HG02852 (cell line): ENCODE results near the gene SGSM1.

Experiments
- ATAC-seq: cut with Tn5 transposase; IDR thresholded peaks from one replicate; pipeline ENCODE4 v1.9.1; 2021; ENCODE audit warnings: mild to moderate bottlenecking, moderate library complexity; ENCODE audit not compliant: unreplicated experiment

Gene SGSM1

GRCh38 chr22:24803064-24803542 lies 2.9 kb upstream of the SGSM1 start:
- ATAC-seq, result no peak

- no peak for ATAC-seq
Observed at GRCh38 chr22:24806663-24807001, 621 bp downstream of the SGSM1 start.

DNA sequence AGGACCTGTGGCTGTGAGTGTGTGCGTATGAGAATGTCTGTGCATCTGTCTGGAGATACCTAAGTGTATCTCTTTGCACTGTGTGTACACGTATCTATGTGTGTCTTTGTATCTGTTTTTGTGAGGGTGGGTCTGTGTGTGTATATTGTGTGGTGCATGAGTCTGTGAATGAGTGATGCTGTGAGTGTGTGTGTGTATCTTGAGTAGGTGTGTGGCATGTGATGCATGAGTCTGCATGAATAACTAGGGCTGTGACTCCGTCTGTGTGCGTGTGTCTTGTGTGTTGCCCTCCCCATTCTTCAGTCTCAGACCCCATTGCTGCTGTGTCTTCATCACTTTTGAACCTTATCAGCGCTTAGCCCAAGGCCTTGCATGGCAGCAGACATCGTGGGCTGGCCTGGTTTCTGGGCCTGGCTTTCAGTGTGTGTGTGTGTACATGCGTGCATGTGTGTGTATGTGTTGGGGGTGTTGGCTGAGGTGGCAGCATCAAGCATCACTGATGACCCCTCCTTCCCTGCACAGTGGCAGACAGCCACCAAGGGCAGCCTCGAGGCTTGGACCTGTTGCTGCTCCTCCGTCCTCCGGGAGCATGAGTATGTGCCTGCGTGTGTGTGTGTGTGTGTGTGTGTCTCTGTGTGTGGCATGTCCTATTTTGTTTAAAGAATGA lies 1.4 kb downstream of the SGSM1 start:
- no peak for ATAC-seq

GRCh38 chr22:24809331-24809730 lies 3.3 kb downstream of the SGSM1 start:
- ATAC-seq, result no peak

DNA sequence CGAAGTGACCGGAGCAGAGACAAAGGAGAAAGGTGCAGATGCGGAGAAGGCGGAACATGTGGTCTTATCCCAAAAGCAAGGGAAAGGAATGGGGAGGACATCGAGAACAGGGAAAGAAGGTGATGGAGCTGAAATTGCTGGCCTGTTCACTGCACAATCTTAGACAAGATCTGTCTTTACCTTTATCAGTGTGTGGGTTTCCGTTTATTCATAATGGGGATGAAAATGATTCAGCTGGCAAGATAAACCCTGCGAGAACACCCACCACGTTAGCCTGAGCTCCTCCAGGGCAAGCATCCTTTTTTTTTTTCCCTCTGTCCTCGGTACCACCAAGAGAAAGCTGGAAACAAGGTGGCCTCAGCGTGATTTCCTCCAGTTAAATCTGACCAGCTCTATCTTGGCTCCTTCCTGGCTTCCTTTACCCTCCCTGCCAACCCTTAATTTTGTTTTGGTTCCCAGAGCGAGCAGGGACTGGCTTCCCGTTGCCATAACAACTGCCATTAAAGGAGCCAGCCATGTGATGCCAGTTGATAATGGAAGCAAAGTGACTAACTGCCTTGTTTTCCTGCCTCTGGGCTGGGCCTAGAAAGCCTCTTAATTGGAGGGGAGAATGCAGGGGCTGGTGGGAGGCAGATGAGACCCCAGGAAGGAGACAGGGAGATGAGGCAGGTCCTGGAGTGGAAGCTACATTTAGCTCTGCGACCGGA lies 4.2 kb downstream of the SGSM1 start:
- no peak for ATAC-seq

GRCh38 chr22:24812950-24813775 lies 7.2 kb downstream of the SGSM1 start:
- ATAC-seq, result no peak

DNA sequence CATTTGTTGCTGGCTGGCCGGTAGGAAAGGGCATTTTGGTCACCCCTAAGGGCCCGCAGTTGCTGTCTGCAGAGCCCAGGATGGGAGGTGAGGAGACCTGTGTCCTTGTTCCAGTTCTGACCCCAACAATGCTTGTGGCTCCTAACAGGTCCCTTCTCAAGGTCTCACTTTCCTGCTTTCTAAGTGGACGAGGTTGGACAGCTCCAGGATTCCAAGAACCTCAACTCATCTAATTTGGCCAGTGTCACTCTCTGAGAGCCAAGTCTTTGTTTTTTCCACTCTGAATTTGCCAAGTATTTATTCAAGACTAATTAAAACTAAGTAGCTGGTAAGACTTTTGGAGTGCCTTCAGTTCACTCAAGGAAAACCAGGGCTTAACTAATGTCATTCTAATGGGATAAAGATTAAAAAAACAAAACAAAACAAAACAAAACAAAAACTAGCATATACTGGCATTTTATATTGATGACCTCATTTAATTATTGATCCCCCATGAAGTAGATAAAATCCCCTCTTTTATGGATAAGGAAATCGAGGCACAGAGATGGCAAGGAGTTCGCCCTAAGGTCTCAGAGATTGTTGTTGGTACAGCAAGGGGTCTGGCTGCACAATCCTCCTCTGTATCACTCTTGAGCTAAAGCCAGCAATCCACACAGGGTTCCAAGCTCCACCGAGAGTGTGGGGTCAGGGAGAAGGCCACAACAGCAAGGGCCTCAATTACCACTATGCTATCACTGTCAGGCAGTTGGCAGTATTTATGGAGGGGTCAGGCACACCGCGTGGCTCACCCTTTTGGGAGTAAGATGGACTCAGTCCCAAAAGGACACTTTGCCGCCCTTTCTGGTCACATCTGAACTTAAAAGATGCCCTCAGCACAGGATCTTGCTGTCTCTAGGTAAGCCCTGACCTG lies 8.1 kb downstream of the SGSM1 start:
- no peak for ATAC-seq

DNA sequence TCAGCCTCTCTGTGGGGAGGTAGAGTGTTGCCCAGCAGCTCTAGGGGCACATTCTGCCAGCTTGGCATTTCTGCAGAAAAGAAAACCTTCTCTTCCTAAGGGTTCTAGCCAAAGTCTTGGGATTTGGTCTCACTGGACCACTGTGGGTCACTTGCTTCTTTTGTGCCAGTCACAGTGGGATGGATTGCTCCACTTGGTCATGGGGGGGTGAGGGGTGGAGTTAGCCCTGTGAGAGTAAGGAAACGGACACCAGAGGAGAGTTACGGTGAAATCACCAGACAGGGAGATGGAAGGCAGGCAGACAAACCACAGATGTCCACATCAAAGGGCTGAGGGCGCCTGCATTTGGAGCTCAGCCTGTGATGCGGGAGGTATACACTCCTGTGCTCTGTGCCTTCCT lies 10.8 kb downstream of the SGSM1 start:
- no peak for ATAC-seq

GRCh38 chr22:24819487-24819886 lies 13.5 kb downstream of the SGSM1 start:
- no peak for ATAC-seq

DNA sequence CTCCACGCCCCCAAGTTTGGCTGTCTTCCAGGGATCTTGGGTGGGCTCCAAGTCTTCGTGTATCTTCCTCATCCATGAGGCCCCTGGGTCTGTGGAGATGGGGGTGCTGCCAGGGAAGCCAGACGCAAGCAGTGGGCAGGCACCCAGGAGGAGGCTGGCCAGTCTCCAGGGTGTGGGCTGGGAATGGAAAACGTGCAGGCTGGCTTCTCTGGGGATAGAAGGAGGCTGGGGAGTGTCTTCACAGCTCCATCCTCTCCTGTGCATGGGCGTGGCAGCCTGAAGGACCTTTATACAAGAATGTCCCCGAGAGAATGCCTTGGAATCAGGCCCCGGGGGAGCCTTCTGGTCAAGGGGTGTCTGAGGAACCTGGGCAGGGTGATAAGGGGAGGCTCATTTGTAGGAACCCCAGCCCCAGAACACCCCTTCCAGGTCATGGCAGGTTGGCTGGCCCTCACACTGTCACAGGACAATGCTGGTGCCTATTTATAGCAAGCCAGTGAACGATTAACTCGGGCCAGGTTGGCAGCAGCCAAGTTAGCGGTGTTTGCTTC lies 14.0 kb downstream of the SGSM1 start:
- ATAC-seq, result no peak

DNA sequence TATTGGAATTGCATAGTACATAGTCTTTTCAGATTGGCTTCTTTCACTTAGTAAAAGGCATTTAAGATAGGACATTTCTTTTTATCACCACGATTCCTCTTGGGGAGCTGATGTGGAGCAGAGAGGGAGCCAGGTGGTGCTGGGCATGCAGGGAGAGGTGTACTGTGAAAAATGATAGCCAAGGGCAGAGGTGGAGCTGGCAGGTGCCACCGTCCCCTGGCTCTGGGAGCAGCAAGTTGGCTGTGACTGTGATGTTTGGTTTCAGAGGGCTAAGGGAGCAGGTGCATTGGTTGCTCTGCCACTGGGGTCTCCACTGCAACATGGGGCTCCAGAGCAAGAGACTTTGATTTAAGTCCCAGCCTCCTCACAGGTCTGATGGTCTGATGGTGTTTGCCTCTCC lies 16.5 kb downstream of the SGSM1 start:
- no peak for ATAC-seq

- ATAC-seq, result no peak
Observed at GRCh38 chr22:24823787-24824186, 17.8 kb downstream of the SGSM1 start.

- no peak for ATAC-seq
Observed at GRCh38 chr22:24824250-24824649, 18.2 kb downstream of the SGSM1 start.

GRCh38 chr22:24824915-24825314 lies 18.9 kb downstream of the SGSM1 start:
- ATAC-seq, result no peak

- ATAC-seq, result no peak
Observed at GRCh38 chr22:24826710-24827285, 20.8 kb downstream of the SGSM1 start.

DNA sequence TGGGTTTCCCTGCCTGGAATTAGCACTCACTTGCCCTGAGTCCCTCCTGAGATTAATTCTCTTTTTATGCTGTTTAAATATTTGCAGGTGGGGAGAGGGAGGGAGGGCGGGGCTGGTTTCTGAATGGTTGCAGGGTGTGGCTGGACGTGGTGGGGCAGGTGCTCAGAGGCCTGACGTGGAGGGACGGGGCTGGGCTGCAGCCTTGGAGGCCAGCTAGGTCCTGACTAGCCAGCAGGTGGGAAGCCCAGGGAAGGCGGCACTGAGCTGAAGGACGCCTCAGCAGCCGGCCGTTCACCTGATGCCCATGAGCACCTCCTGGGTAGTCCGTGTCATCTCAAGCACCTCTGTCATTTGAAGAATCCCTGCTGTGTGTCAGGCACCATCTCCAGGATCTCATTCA lies 21.3 kb downstream of the SGSM1 start:
- ATAC-seq, result no peak

GRCh38 chr22:24830205-24830979 lies 24.4 kb downstream of the SGSM1 start:
- no peak for ATAC-seq

DNA sequence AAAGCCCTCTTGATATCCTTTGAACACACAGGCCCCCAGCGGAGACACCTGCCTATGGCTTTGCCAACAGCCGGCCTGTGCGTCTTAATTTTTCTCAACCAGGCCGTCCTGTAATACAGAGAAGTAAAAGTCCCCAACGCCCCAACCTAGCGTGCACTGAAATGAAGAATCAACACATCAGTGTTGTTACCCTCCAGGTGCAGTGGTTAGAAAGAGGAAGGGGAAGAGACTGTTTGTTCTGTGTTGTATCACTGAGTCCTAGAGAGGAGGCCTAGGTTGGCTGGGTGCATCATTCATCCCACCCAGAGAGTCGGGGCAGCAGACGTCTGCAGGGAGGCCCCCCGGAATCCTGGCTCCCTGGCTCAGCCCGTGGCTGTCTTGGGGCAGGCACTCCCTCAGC lies 25.7 kb downstream of the SGSM1 start:
- ATAC-seq, result no peak

DNA sequence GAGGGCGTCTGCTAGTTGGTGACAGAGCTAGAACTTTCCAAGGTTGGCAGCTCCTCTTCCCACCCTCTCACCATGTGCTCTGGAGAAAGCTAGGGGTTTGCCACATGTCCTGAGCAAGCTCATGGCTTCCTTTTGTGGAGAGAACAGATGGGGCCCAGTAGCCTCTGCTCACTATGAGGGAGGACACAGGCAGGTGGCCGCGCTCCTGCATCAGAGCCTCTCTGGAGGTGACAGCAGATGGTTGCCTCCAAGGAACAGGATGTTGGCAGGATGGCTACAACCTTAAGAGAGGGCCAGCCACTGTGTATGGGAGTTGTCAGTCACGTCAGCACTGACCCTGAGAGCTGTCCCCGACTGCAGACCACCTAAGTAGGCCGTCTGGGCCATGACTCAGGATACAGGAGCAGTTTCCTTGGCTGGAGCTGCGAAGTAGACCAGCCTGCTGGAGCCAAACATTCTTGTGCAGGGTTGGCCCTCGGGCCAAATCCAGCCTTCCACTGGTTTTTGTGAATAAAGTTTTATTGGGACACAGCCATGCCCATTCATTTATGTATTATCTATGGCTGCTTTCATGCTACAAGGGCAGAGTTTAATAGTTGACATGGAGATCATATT lies 28.0 kb downstream of the SGSM1 start:
- ATAC-seq, result no peak
